ENCODE data around the gene MIOX.
A peak's percentile ranks its signal among the peaks of the same experiment; 100 is the strongest.
"Not testable (repeated sequence)": the region's sequence is repeated elsewhere in the genome, so short reads cannot be mapped to it uniquely, and the experiment has no call there.

Gene MIOX

GRCh38 chr22:50533856-50534711 lies 47.4 kb downstream of the MIOX start:
- not testable (repeated sequence) for H3K27me3 Mint-ChIP-seq (ENCODE audit: low read depth); H3K9me3 Mint-ChIP-seq; DNase-seq (ENCODE audit: low spot score); H3K36me3 Mint-ChIP-seq (ENCODE audit: low read depth)
- peaks cover 38% of the 10 kb centered on the region for H3K4me1 Mint-ChIP-seq (ENCODE audit: low read depth)
- peak overlapping the region; percentile 93 for H3K27ac Mint-ChIP-seq
- peak overlapping the region; percentile 46 for H3K4me3 Mint-ChIP-seq

- Mint-ChIP-seq H3K36me3 (ENCODE audit: low read depth) (peaks cover 6% of the 10 kb centered on the region), H3K4me1 (ENCODE audit: low read depth) (peaks cover 48% of the 10 kb centered on the region), H3K27ac (peak overlapping the region; percentile 31), H3K27me3 (ENCODE audit: low read depth) (no peaks in the 10 kb centered on the region), H3K4me3 (no peak overlapping the region), H3K9me3 (no peaks in the 10 kb centered on the region)
- DNase-seq (ENCODE audit: low spot score), result no peak
Observed at GRCh38 chr22:50535113-50535512, 48.5 kb downstream of the MIOX start.

DNA sequence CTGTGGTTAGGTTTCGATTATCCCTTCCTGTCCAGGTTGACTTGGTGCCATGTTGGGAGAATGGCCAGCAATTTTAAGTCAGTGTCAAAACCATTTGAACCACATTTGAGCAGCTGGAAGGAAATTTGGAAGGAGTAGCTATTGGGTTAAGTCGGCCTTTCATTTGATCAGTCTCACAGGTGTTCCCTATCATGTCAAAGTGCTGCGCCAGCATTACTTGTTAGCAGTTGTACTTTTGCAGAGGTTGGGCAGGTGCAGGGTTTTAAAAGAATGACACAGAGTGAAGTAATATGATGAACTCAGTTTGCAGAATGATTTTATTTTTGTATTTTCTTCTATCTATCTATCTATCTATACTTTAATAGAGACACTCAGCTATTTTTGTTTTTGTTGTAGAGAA lies 49.6 kb downstream of the MIOX start:
- no peak for DNase-seq (ENCODE audit: low spot score)
- peaks cover 6% of the 10 kb centered on the region for H3K36me3 Mint-ChIP-seq (ENCODE audit: low read depth)
- no peaks in the 10 kb centered on the region for H3K9me3 Mint-ChIP-seq
- no peak overlapping the region for H3K4me3 Mint-ChIP-seq
- peaks cover 57% of the 10 kb centered on the region for H3K4me1 Mint-ChIP-seq (ENCODE audit: low read depth)
- no peaks in the 10 kb centered on the region for H3K27me3 Mint-ChIP-seq (ENCODE audit: low read depth)
- peak overlapping the region; percentile 45 for H3K27ac Mint-ChIP-seq

GRCh38 chr22:50537765-50538164 lies 51.1 kb downstream of the MIOX start:
- Mint-ChIP-seq H3K27me3 (ENCODE audit: low read depth) (no peaks in the 10 kb centered on the region), H3K4me1 (ENCODE audit: low read depth) (peaks cover 67% of the 10 kb centered on the region), H3K9me3 (no peaks in the 10 kb centered on the region), H3K36me3 (ENCODE audit: low read depth) (peaks cover 6% of the 10 kb centered on the region), H3K27ac (peak overlapping the region; percentile 99), H3K4me3 (peak overlapping the region; percentile 57)
- DNase-seq (ENCODE audit: low spot score), result no peak

Measured in T-helper 2 cell treated with Interferon-gamma antibody and Interleukin-4, amounts not matched to agents 5 μg/mL and 100 μg/mL, for 36 hours (primary cell).